22Rv1 (cell line): ENCODE data around the gene RAB6B.

Experiments
- CTCF ChIP-seq: fragments of 450-650 bp; IDR thresholded peaks from 2 replicates; pipeline ENCODE4 v1.5.1; 2017; ENCODE audit warnings: mild to moderate bottlenecking
- ZFX ChIP-seq: fragments of 450-650 bp; IDR thresholded peaks from 2 replicates; pipeline ENCODE4 v1.6.1; 2017; ENCODE audit warnings: antibody characterized with exemption, borderline replicate concordance

GRCh38 chr3:133860519-133860918 lies 35.2 kb downstream of the RAB6B start:
- no peak for TF ChIP-seq CTCF
- TF ChIP-seq ZFX = no peak
